SK-N-SH (cell line): Measurements from ENCODE around the gene XPR1. TPM values are rescaled to one million over a fixed set of nuclear protein-coding genes. Genes with fewer than 3 reads are reported as not detected.
A peak's percentile ranks its signal among the peaks of the same experiment; 100 is the strongest.

Experiments
- CTCF ChIA-PET: fragments of 300-600, 350-600 bp; formaldehyde crosslinking; extraction: SDS; loops from one replicate; lab custom pipeline; 2021; lab: Yijun Ruan, JAX
- POLR2A ChIA-PET: fragments of 350-600 bp; sonication (Branson Sonifier 250); formaldehyde crosslinking; extraction: SDS; loops from one replicate; lab custom pipeline; 2020; ENCODE audit warnings: antibody characterized with exemption, inconsistent platforms; lab: Yijun Ruan, JAX
- DNase-seq: peaks from one replicate; pipeline ENCODE4 v3.0.0; 2012
- H2AFZ ChIP-seq: fragments of 200-600 bp; sonication (generic); 2 replicates; pipeline ENCODE4 v1.8.1; 2016; ENCODE audit warnings: antibody characterized with exemption, mild to moderate bottlenecking, low read depth
- H3F3A ChIP-seq: fragments of 200-600 bp; sonication (generic); replicated peaks from 2 replicates; pipeline ENCODE3; 2016; ENCODE audit warnings: antibody characterized with exemption, mild to moderate bottlenecking; ENCODE audit not compliant: insufficient read depth
- H3K27ac ChIP-seq, 2 experiments: fragments of 200-500 bp in 1 of 2; fragments of 200-600 bp in 1 of 2; sonication (Bioruptor generic) in 1 of 2; sonication (generic), shearing (Covaris generic) in 1 of 2; 2 replicates each; pipeline versions ENCODE4 v1.5.1 to v1.6.1; 2014 to 2016; ENCODE audit warnings: low read depth in 2 of 2, inconsistent platforms in 1 of 2, low read length in 1 of 2, mild to moderate bottlenecking in 1 of 2, mixed read lengths in 1 of 2
- H3K27me3 ChIP-seq: fragments of 200-600 bp; sonication (generic), shearing (Covaris generic); 2 replicates; pipeline ENCODE4 v1.6.1; 2016; ENCODE audit warnings: mixed run types; ENCODE audit not compliant: insufficient read depth
- H3K36me3 ChIP-seq, 2 experiments: fragments of 200-500 bp in 1 of 2; fragments of 200-600 bp in 1 of 2; sonication (Bioruptor generic) in 1 of 2; sonication (generic) in 1 of 2; replicated peaks in 1 of 2; 2 replicates each; pipeline versions ENCODE3 to v1.5.1; 2014 to 2016; ENCODE audit warnings: low read length in 1 of 2, mild to moderate bottlenecking in 1 of 2; ENCODE audit not compliant: insufficient read depth in 2 of 2, control insufficient read depth in 1 of 2
- H3K4me1 ChIP-seq, 2 experiments: fragments of 200-500 bp in 1 of 2; fragments of 200-600 bp in 1 of 2; sonication (Bioruptor generic) in 1 of 2; sonication (generic), shearing (Covaris generic) in 1 of 2; 2 replicates each; pipeline versions ENCODE4 v1.5.1 to v1.6.1; 2014 to 2016; ENCODE audit warnings: low read depth in 1 of 2, low read length in 1 of 2, mixed run types in 1 of 2; ENCODE audit not compliant: insufficient read depth in 2 of 2, control insufficient read depth in 1 of 2
- H3K4me2 ChIP-seq: fragments of 200-600 bp; sonication (generic), shearing (Covaris generic); 2 replicates; pipeline ENCODE4 v1.6.1; 2017; ENCODE audit warnings: mixed run types
- H3K4me3 ChIP-seq, 2 experiments: fragments of 200-500 bp in 1 of 2; fragments of 200-600 bp in 1 of 2; sonication (Bioruptor generic) in 1 of 2; sonication (generic), shearing (Covaris generic) in 1 of 2; 2 replicates each; pipeline versions ENCODE4 v1.5.1 to v1.8.1; 2014 to 2016; ENCODE audit warnings: low read depth in 2 of 2, inconsistent platforms in 1 of 2, low read length in 1 of 2, mild to moderate bottlenecking in 1 of 2, mixed read lengths in 1 of 2, moderate library complexity in 1 of 2
- H3K79me2 ChIP-seq: fragments of 200-600 bp; sonication (generic); 2 replicates; pipeline ENCODE4 v1.8.1; 2017; ENCODE audit warnings: mild to moderate bottlenecking; ENCODE audit not compliant: insufficient read depth
- H3K9ac ChIP-seq: fragments of 200-600 bp; sonication (generic); 2 replicates; pipeline ENCODE4 v1.6.1; 2017; ENCODE audit warnings: mixed run types
- H3K9me2 ChIP-seq: fragments of 200-600 bp; sonication (generic); 2 replicates; pipeline ENCODE4 v1.6.1; 2017; ENCODE audit warnings: mixed run types
- H3K9me3 ChIP-seq: fragments of 200-600 bp; sonication (generic); 2 replicates; pipeline ENCODE4 v1.6.1; 2017; ENCODE audit warnings: mixed run types, mild to moderate bottlenecking, moderate library complexity
- H4K20me1 ChIP-seq: fragments of 200-600 bp; sonication (generic); 2 replicates; pipeline ENCODE4 v1.6.1; 2017; ENCODE audit warnings: mild to moderate bottlenecking, mixed run types; ENCODE audit not compliant: insufficient read depth
- ELF1 ChIP-seq: IDR thresholded peaks from 2 replicates; pipeline ENCODE4 v1.4.0; 2012
- EP300 ChIP-seq, 2 experiments: IDR thresholded peaks; 2 replicates each; pipeline versions ENCODE4 v1.4.0 to v1.6.1; 2012; ENCODE audit warnings: borderline replicate concordance in 1 of 2, low read depth in 1 of 2, low read length in 1 of 2
- EZH2phosphoT487 ChIP-seq: fragments of 200-600 bp; sonication (generic); IDR thresholded peaks from 2 replicates; pipeline ENCODE4 v1.6.1; 2017; ENCODE audit warnings: low read depth, mixed run types, mild to moderate bottlenecking, antibody characterized with exemption, moderate library complexity, borderline replicate concordance
- FOXJ3 ChIP-seq: sonication (generic); formaldehyde crosslinking; IDR thresholded peaks from 2 replicates; pipeline ENCODE4 v1.5.1; 2020; ENCODE audit warnings: mild to moderate bottlenecking, missing genetic modification reagents
- FOXM1 ChIP-seq: IDR thresholded peaks from 2 replicates; pipeline ENCODE4 v1.4.0; 2012; ENCODE audit warnings: low read depth, mild to moderate bottlenecking
- GABPA ChIP-seq: IDR thresholded peaks from 2 replicates; pipeline ENCODE4 v1.4.0; 2012; ENCODE audit warnings: low read depth, mild to moderate bottlenecking
- JUND ChIP-seq: IDR thresholded peaks from 2 replicates; pipeline ENCODE4 v1.4.0; 2012
- MEF2A ChIP-seq: IDR thresholded peaks from 2 replicates; pipeline ENCODE4 v1.4.0; 2012; ENCODE audit warnings: low read depth, borderline replicate concordance
- MXI1 ChIP-seq: IDR thresholded peaks from 2 replicates; pipeline ENCODE4 v1.6.1; 2012; ENCODE audit warnings: mild to moderate bottlenecking, low read depth, low read length, improper control_type of control experiment
- NRF1 ChIP-seq: IDR thresholded peaks from 2 replicates; pipeline ENCODE4 v1.6.1; 2012; ENCODE audit warnings: low read depth, mild to moderate bottlenecking, low read length
- RAD21 ChIP-seq: IDR thresholded peaks from 2 replicates; pipeline ENCODE4 v1.6.1; 2012; ENCODE audit warnings: mild to moderate bottlenecking, low read length
- RCOR1 ChIP-seq: fragments of 150-350 bp; IDR thresholded peaks from 2 replicates; pipeline ENCODE4 v1.6.1; 2017; ENCODE audit warnings: antibody characterized with exemption, low read length
- RXRA ChIP-seq: IDR thresholded peaks from 2 replicates; pipeline ENCODE4 v1.4.0; 2012; ENCODE audit warnings: low read depth, mild to moderate bottlenecking, borderline replicate concordance
- SMC3 ChIP-seq: IDR thresholded peaks from 2 replicates; pipeline ENCODE4 v1.6.1; 2012; ENCODE audit warnings: low read depth, low read length, improper control_type of control experiment
- TCF12 ChIP-seq: IDR thresholded peaks from 2 replicates; pipeline ENCODE4 v1.4.0; 2012
- WGBS: methylation state at CpG from one replicate; pipeline ENCODE4 v1.1.6; 2017; ENCODE audit warnings: low lambda C conversion rate; 5-methylcytosine and 5-hydroxymethylcytosine counted together
- polyA plus RNA-seq, 3 experiments: library from polyadenylated mRNA; depleted of rRNA; stranded (reverse); fragments of >200 nt; gene quantifications; 2 replicates each; pipeline ENCODE4 v1.2.3, GENCODE V29; 2012
- TF ChIP-seq, protein P1 (sequence below): fragments of 200-600 bp; sonication (generic); IDR thresholded peaks from 2 replicates; pipeline ENCODE4 v1.6.1; 2017; ENCODE audit warnings: antibody characterized with exemption, mild to moderate bottlenecking, moderate library complexity
- TF ChIP-seq, protein P2 (sequence below): fragments of 150-350 bp; IDR thresholded peaks from 2 replicates; pipeline ENCODE4 v1.6.1; 2016; ENCODE audit warnings: mild to moderate bottlenecking, low read depth, low read length
- TF ChIP-seq, protein P3 (sequence below): IDR thresholded peaks from 2 replicates; pipeline ENCODE4 v1.4.0; 2012; ENCODE audit warnings: low read depth, borderline replicate concordance
- TF ChIP-seq, protein P4 (sequence below): IDR thresholded peaks from 2 replicates; pipeline ENCODE4; 2012
- TF ChIP-seq, protein P5 (sequence below): IDR thresholded peaks from 2 replicates; pipeline ENCODE4 v1.4.0; 2012; ENCODE audit warnings: low read depth, borderline replicate concordance

XPR1 gene
- polyA plus RNA-seq, 1 of the 3 experiments (the other 2 are of a cell fraction), result 7.9 TPM

DNA sequence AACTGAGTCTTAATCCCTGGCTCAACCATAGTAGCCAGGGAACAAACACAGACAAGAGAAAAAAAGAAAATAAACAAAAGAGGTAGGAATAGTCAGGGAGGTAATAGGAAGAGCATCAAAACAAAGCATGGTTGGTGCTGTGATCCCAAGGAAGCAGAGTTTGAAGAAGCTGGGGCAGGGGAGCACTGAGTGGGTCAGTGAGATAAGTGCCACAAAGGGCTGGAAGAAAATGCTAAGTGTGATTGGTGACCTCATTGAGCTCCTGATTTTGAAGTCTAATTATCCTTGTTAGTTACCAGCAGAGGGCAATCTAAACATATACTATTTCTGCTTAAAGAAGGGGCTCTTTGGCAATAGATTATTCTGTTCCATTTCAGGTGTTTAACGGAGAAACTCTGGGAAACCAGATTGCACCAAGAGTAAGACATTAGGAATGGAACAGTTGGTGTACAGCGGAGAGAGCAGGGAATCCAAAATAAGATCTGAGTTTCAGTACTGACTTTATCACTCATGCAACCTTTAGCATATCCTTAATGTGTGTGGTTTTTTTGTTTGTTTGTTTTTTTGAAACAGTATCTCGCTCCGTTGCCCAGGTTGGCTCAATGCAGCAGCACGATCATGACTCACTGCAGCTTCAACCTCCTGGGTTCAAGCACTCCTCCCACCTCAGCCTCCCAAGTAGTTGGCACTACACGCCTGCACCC lies 250.1 kb downstream of the XPR1 start:
- Histone ChIP-seq H3F3A (no peaks in the 10 kb centered on the region), H3K27ac (no peak overlapping the region), H3K27me3 (no peaks in the 10 kb centered on the region), H3K4me3 (no peak overlapping the region; a peak in 1 of 4 replicates), H4K20me1 (no peaks in the 10 kb centered on the region), H3K79me2 (no peaks in the 10 kb centered on the region), H3K9me2 (no peaks in the 10 kb centered on the region), H3K36me3 (peaks cover 10 to 11% of the 10 kb centered on the region in 2 experiments), H3K9ac (no peak overlapping the region), H2AFZ (no peak overlapping the region), H3K9me3 (no peaks in the 10 kb centered on the region), H3K4me1 (no peaks in the 10 kb centered on the region), H3K4me2 (no peak overlapping the region)
- peak; percentile 65 for DNase-seq
- TF ChIP-seq, protein P1, sequence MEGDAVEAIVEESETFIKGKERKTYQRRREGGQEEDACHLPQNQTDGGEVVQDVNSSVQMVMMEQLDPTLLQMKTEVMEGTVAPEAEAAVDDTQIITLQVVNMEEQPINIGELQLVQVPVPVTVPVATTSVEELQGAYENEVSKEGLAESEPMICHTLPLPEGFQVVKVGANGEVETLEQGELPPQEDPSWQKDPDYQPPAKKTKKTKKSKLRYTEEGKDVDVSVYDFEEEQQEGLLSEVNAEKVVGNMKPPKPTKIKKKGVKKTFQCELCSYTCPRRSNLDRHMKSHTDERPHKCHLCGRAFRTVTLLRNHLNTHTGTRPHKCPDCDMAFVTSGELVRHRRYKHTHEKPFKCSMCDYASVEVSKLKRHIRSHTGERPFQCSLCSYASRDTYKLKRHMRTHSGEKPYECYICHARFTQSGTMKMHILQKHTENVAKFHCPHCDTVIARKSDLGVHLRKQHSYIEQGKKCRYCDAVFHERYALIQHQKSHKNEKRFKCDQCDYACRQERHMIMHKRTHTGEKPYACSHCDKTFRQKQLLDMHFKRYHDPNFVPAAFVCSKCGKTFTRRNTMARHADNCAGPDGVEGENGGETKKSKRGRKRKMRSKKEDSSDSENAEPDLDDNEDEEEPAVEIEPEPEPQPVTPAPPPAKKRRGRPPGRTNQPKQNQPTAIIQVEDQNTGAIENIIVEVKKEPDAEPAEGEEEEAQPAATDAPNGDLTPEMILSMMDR, result peak; percentile 69
- TF ChIP-seq RCOR1, result no peak
- peak; percentile 78 for TF ChIP-seq SMC3
- TF ChIP-seq RAD21, result peak; percentile 89
- 79% methylated on average over 6 of the region's 6 CpGs for WGBS
- ChIA-PET CTCF (interaction anchor here (0.6 to 8.9 kb wide), 79 partner anchors 9 to 387 kb away, joined by 3 to 145 read pairs (median 4); partner anchors contain the start of genes KIAA1614 and STX6), POLR2A (interaction anchor here (0.6 to 1.1 kb wide), 3 partner anchors 49 to 223 kb away, joined by 3 to 5 read pairs (median 3); no protein-coding TSS in a partner anchor)

GRCh38 chr1:180884588-180885300 lies 252.9 kb downstream of the XPR1 start:
- Histone ChIP-seq H3K27me3 (no peaks in the 10 kb centered on the region), H3K27ac (no peak overlapping the region), H3K79me2 (no peaks in the 10 kb centered on the region), H2AFZ (no peak overlapping the region), H3K4me3 (no peak overlapping the region), H3K9me3 (no peaks in the 10 kb centered on the region), H3K4me2 (no peak overlapping the region), H3K9me2 (no peaks in the 10 kb centered on the region), H3K4me1 (no peaks in the 10 kb centered on the region), H3F3A (no peaks in the 10 kb centered on the region), H4K20me1 (no peaks in the 10 kb centered on the region), H3K9ac (no peak overlapping the region), H3K36me3 (peaks cover 6 to 23% of the 10 kb centered on the region in 2 experiments)
- WGBS, result 99% methylated on average over 3 of the region's 3 CpGs
- ChIA-PET POLR2A (no interaction called here), CTCF (interaction anchor here (0.7 to 8.9 kb wide), 4 partner anchors 12 to 369 kb away, joined by 3 to 145 read pairs (median 32); no protein-coding TSS in a partner anchor)
- no peak for DNase-seq
- TF ChIP-seq SMC3 (no peak), FOXM1 (no peak), MXI1 (no peak), GABPA (no peak), EP300 (IDR thresholded peaks at IDR 0.05; ENCODE audit: borderline replicate concordance in 1 of 2, low read depth in 1 of 2, low read length in 1 of 2) (no peak), FOXJ3 (CRISPR knock-in tag) (no peak), EZH2phosphoT487 (no peak), ELF1 (no peak), JUND (no peak), NRF1 (no peak), TCF12 (no peak), MEF2A (no peak), RXRA (no peak)
- TF ChIP-seq, protein P2, sequence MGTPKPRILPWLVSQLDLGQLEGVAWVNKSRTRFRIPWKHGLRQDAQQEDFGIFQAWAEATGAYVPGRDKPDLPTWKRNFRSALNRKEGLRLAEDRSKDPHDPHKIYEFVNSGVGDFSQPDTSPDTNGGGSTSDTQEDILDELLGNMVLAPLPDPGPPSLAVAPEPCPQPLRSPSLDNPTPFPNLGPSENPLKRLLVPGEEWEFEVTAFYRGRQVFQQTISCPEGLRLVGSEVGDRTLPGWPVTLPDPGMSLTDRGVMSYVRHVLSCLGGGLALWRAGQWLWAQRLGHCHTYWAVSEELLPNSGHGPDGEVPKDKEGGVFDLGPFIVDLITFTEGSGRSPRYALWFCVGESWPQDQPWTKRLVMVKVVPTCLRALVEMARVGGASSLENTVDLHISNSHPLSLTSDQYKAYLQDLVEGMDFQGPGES, result no peak
- TF ChIP-seq, protein P3, sequence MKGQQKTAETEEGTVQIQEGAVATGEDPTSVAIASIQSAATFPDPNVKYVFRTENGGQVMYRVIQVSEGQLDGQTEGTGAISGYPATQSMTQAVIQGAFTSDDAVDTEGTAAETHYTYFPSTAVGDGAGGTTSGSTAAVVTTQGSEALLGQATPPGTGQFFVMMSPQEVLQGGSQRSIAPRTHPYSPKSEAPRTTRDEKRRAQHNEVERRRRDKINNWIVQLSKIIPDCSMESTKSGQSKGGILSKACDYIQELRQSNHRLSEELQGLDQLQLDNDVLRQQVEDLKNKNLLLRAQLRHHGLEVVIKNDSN, result no peak
- TF ChIP-seq, protein P4, sequence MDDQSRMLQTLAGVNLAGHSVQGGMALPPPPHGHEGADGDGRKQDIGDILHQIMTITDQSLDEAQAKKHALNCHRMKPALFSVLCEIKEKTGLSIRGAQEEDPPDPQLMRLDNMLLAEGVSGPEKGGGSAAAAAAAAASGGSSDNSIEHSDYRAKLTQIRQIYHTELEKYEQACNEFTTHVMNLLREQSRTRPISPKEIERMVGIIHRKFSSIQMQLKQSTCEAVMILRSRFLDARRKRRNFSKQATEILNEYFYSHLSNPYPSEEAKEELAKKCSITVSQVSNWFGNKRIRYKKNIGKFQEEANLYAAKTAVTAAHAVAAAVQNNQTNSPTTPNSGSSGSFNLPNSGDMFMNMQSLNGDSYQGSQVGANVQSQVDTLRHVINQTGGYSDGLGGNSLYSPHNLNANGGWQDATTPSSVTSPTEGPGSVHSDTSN, result no peak
- TF ChIP-seq, protein P5, sequence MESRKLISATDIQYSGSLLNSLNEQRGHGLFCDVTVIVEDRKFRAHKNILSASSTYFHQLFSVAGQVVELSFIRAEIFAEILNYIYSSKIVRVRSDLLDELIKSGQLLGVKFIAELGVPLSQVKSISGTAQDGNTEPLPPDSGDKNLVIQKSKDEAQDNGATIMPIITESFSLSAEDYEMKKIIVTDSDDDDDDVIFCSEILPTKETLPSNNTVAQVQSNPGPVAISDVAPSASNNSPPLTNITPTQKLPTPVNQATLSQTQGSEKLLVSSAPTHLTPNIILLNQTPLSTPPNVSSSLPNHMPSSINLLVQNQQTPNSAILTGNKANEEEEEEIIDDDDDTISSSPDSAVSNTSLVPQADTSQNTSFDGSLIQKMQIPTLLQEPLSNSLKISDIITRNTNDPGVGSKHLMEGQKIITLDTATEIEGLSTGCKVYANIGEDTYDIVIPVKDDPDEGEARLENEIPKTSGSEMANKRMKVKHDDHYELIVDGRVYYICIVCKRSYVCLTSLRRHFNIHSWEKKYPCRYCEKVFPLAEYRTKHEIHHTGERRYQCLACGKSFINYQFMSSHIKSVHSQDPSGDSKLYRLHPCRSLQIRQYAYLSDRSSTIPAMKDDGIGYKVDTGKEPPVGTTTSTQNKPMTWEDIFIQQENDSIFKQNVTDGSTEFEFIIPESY, result no peak
